Fibroblast of skin of left quadriceps (primary cell): ENCODE measurements around the gene CBFA2T2.
"Not testable (repeated sequence)": the region's sequence is repeated elsewhere in the genome, so short reads cannot be mapped to it uniquely, and the experiment has no call there.

Experiments used
- DNase-seq, 2 experiments: peaks; one replicate each; pipeline ENCODE4 v3.0.0-alpha.2; 2013; ENCODE audit warnings: low read depth in 2 of 2

Gene CBFA2T2

DNA sequence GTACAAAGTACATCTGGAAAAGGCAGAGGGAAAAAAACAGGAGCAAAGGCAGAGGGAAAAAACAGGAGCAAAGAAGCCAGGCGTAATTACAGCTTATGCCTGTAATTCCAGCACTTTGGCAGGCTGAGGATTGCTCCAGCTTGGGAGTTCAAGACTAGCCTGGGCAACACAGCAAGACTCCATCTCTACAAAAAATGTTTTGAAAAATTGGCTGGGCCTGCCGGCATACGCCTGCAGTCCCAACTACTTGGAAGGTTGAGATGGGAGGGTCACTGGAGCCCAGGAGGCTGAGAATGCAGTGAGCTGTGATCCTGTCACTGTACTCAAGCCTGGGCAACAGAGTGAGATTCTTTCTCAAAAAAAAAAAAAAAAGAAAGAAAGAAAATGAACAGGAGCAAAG is 19.0 kb upstream of the CBFA2T2 start:
- no peak for DNase-seq

DNA sequence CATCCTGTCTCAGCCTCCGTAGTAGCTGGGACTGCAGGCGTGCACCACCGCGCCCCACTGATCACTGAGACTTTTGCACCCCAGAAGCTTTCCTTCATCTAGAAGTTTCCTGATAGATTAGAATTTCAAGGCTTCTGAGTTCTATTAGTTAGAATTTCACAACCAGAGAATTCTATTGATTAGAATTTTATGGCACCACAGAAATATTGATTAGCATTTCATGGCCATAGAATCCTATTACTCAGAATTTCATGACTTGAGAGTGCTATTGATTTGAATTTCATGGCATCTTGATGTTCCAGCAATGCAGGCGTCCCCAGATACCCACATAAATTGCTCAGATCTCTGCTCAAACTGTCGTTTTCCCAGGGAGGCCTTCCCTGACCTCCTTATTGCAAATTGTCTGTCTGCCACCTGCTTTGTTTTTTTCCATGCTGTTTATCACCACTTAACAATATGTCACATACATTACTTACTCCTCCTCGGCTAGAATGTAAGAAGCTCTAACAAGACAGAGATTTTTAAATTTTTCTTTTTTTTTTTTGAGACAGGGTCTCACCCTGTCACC is 16.9 kb upstream of the CBFA2T2 start:
- no peak for DNase-seq

- DNase-seq: no peak
These were observed 15.6 kb upstream of the CBFA2T2 start for GRCh38 chr20:33474097-33474873.

DNA sequence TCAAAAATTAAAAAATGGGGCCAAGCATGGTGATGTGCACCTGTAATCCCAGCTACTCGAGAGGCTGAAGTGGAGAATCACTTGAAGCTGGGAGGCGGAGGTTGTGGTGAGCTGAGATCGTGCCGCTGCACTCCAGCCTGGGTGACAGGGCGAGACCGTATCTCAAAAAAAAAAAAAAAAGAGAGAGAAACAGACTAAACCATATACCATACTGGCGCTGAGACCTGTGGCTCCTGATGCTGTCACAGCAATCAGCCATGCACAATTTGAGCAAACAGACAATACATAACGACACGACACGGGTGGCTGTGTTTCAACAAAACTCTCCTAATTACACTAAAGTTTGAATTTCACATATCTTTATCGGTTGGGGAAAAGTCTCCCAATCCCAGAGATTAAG is 14.9 kb upstream of the CBFA2T2 start:
- no peak for DNase-seq

DNA sequence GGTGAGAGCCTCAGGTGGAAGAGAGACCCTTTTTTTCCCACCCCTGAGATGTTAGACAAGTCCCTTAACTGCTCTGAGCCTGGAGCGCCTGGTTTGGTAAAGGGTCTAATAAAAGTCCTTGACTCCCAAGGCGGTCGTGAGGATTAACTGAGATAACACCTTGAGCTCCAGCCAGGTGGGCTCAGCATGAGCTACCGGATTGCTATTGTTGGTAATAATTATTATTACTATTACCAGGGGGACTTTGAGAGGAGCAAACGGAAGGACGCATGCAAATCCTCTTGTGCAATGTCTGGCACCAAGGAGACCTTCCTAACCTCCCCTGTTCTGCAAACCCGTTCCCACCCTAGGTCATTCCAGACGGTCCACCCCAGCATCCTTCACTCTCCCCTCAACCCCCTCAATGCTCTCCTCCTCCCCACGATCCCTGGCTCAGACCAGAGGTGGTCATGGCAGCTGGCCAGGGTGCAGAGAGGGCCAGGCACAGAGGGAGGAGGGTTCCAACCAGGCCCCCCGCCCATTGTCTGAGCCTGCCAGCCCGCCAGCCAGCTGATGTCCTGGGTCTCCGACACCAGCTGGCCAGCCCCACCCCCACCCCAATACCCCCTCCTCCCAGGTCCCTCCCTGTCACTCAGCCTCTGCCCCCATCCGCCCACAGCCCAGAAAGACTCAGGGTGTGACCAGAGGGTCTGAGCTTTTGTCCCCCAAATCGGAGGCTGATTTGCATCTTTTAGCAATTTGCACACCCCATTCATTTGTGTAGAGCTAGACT is 14.3 kb upstream of the CBFA2T2 start:
- DNase-seq: no peak

DNA sequence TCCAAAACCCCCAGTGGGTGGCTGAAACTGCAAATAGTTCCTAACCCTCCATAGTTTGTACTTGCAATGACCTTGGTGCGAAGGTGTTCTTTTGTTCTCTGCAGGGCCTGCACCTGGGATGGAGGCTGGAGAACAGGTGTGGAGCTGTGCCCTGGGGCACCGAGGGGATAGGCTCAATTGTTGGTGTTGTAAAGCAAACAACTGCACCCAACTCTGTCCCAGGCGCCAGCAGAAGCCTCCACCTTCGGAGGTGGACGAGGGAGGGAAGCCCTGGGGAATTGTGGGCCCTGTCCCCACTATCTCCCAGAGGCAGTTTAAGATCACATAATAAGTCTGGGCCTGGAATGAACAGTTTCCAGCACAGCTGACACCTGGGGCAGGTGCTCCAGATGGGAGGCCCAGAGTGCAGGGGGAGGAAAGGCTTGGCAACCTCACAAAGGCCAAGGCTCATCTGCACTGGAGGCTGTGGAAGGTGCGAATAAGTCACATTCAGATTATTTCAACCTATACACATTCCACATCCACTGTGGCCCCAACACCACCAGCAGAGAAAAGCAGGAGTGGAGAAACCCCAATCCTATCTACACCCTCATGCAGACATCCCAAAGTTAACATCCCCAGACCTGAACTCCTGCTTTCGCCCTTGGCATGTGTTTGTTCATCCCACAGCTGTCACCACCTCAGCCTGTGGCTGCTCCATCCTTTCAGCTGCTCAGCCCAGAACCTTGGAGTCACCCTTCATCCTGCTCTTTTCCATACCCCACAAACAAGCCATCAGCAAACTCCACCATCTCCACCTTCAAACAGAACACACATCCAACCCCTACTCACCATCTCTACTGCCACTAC is 12.3 kb upstream of the CBFA2T2 start:
- no peak for DNase-seq

DNA sequence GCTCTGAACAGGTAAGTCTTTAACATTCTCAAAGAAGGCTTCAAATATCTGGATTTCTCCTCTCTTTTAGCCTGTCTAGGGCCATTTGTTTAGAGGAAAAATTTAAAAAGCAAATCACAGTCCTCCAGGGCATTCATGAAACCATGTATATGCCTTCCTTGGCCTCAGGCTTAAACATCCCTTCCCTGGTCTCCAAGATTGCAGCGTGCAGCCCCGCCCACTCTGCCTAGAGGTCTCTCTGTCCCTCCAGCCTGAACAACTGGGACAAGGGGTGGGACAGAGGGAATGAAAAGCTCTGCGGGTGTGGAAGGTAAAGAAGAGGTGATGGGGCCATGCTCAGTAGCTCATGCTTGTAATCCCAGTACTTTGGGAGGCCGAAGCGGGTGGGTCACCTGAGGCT is 9.8 kb upstream of the CBFA2T2 start:
- DNase-seq: no peak

DNA sequence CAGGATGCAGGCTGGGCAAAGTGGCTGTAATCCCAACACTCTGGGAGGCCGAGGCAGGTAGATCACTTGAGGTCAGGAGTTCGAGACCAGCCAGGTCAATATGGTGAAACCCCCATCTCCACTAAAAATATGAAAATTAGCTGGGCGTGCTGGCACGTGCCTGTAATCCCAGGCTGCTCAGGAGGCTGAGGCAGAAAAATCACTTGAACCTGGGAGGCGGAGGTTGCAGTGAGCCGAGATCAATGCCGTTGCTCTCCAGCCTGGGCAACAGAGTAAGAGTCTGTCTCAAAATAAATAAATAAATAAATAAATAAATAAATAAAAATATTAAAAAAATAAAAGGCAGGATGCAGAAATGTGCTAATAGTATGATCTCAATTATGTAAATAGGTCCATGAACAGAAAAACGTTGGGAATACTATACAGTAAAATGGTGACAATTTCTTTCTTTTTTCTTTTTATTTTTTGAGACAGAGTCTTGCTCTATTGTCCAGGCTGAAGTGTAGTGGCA is 8.4 kb upstream of the CBFA2T2 start:
- DNase-seq: no peak

DNA sequence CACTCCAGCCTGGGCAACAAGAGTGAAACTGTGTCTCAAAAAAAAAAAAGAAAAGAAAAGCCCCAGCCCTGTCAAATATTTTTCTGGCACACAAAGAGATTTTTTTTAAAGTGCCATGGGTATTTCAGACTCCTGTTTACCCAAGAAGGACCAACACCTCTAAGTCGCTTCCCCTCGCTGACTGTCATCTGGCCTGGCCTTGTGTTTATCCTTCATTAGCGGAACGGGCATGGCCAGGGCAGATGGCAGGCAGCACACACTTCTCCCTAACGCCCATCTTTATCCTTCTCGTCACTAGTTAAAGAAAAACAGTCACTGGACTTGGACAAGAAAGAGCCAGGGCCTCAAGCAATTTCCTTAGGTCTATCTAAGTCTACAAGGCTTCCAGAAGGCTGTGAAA is 7.3 kb upstream of the CBFA2T2 start:
- no peak for DNase-seq

DNA sequence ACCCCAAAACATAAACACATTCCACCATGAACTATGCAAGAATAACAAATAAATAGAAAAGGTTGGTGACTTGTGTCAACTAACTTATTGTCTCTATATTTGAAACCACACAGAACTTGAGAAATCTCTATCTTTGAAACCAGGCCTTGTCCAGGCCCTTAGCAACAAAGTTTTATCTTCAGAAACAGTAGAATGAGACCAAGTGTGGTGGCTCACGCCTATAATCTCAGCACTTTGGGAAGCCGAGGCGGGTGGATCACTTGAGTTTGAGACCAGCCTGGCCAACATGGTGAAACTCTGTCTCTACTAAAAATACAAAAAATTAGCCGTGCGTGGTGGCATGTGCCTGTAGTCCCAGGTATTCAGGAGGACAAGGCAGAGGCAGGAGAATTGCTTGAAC is 6.7 kb upstream of the CBFA2T2 start:
- not testable (repeated sequence) for DNase-seq

GRCh38 chr20:33488201-33488600 is 1.7 kb upstream of the CBFA2T2 start:
- DNase-seq: no peak

DNA sequence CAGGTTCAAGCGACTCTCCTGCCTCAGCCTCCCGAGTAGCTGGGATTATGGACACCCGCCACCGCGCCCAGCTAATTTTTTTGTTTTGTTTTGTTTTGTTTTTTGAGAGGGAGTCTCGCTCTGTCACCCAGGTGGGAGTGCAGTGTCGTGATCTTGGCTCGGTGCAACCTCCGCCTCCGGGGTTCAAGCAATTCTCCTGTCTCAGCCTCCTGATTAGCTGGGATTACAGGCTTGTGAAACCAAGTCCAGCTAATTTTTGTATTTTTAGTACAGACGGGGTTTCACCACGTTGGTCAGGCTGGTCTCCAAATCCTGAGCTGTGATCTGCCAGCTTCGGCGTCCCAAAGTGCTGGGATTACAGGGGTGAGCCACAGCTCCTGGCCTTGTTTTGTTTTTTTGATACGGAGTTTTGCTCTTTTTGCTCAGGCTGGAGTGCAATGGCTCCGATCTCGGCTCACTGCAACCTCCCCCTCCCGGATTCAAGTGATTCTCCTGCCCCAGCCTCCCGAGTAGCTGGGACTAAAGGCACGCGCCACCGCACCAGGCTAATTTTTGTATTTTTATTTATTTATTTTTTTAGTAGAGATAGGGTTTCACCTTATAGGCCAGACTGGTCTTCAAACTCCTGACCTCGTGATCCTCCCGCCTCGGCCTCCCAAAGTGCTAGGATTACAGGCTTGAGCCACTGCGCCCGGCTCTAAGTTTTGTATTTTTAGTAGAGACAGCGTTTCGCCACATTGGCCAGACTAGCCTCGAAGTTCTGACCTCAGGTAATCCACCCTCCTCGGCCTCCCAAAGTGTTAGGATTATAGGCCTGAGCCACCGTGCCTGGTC is 1.0 kb upstream of the CBFA2T2 start:
- DNase-seq: not testable (repeated sequence)

GRCh38 chr20:33489495-33490022 is 337 bp upstream of the CBFA2T2 start:
- peak; percentile 91 to 92 for DNase-seq

DNA sequence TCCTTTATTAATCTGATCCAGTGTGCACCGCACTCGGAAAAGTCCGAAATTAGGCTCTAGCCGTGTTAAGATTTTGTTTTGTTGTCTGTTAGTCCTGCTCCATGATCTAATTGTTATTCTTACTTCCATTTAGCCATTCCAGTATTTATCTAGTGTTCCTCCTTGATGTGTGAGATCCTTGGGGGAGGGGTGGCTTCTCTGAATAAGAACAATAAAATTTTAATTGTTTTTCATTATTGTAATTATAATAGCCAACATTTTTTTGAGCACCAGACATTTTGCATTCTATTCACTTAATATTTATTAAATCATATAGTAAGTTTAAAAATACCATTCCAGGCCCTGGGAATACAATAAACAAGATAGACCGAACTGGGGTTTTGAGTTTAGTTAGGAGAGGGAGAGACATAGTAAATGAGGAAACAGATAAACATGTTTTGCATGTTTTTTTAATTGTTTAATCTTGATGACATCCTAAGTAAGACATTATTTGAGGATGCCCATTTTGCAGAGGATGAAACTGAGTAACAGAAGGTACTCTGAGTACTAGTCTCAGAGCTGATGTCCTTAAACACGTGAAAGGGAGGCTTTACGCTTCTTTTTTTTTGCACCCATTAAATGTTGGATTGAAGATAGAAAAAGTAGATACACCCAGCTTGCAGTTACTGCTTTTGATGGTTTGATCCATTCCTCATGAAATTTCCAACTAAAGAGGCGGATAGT is 1.2 kb downstream of the CBFA2T2 start:
- DNase-seq: no peak

DNA sequence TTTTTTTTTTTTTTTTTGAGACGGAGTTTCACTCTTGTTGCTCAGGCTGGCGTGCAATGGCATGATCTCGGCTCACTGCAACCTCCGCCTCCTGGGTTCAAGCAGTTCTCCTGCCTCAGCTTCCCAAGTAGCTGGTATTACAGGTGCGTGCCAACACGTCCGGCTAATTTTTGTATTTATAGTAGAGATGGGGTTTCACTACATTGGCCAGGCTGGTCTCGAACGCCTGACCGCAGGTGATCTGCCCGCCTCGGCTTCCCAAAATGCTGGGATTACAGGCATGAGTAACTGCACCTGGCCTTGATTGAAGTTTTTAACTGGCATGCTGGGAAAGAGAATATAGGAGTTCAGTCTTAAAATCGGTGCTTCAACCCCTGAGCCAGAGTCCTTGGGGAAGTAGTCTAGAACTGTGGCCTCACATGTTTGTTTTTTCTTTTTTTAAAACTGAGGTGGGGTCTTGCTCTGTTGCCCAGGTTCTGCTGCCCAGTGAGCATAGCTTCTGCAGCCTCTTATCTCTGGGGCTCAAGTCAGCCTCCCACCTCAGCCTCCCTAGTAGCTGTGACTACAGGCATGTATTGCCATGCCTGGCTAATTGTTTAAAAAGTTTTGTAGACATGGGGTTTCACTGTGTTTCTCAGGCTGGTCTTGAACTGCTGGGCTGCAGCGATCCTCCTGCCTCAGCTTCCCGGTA is 3.3 kb downstream of the CBFA2T2 start:
- DNase-seq: no peak

DNA sequence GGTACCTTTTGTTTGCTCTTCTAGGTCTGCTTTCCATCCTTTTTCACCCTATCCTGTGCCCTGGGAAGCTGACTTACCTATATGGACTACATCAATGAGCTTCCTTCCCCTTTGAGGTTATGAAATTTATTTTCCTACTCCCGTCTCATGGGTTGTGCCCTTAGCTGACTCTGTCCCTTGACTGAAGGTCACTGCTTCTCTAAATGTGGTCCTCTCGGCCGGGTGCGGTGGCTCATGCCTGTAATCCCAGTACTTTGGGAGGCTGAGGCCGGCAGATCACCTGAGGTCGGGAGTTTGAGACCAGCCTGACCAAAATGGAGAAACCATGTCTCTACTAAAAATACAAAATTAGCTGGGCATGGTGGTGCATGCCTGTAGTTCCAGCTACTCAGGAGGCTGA is 6.9 kb downstream of the CBFA2T2 start:
- DNase-seq: not testable (repeated sequence)

DNA sequence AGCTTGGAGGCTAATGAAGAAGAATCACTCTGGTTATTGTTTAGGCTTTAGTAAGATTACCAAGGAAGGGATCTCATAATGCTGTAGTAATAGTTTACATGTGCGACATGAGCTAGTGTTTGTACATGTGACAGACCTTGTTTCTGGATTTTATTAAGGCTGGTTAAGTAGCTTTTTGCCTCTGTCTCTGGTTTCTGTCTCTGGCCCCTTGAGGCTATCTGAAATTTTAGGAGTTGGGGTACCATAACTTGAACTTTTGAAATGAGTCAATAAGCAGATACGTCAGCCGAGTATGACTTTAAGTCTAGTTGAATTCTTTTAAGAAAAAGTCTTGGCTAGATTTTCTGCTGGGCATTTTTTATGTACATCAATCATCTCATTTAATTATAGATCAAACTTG is 9.5 kb downstream of the CBFA2T2 start:
- DNase-seq: no peak

DNA sequence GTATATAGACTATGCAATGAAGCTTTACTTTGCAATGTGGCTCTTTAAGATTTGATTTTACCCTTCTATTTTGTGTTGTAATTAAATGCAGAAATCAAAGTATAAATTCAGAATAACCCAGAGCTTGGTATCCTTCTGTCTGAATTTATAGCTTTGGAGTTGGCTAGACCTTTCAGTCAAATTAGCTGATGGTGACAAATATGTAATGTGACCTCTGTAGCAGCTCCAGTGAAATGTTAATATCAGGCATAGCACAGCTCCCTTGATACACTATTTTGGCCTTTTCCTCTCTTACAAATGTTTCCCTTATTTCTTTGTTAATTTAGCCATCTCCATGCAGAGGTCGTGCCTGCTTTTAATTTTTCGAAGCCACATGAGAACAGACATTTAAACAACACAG is 11.1 kb downstream of the CBFA2T2 start:
- DNase-seq: no peak

- DNase-seq: no peak
These were observed 13.7 kb downstream of the CBFA2T2 start for GRCh38 chr20:33503564-33503963.
